ENCODE data around the gene HBQ1. TPM values are rescaled to one million over a fixed set of nuclear protein-coding genes. Genes with fewer than 3 reads are reported as not detected.
A peak's percentile ranks its signal among the peaks of the same experiment; 100 is the strongest.
"Not testable (repeated sequence)": the region's sequence is repeated elsewhere in the genome, so short reads cannot be mapped to it uniquely, and the experiment has no call there.

The HBQ1 gene
- total RNA-seq, 5 donors from 2014 or later (not counting 1 experiment from before 2014, with no cell fraction given), result not detected

DNA sequence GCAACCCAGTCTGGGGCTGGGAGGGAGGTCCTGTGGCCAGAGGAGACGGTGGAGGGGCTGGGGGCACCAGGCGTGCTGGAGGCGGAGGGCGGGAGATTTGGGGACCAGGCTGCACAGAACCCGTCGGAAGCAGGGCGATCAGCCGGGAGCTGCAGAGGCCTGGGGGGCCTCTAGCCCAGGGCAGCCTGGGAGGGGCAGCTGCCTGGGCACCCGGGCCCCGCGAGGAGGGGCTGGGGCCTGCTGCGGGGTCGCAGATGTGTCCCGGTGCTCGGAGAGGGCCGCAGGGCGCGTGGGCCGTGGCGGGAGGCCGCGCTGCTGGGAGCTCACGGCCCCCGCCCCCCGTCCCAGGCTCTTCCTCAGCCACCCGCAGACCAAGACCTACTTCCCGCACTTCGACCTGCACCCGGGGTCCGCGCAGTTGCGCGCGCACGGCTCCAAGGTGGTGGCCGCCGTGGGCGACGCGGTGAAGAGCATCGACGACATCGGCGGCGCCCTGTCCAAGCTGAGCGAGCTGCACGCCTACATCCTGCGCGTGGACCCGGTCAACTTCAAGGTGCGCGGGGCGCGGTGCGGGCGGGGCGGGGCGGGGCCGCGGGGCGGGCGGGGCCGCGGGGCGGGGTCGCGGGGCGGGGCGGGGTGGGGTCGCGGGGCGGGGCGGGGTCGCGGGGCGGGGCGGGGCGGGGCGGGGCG is 16.0 kb upstream of the HBQ1 start:
- H3K9me3 Mint-ChIP-seq; CTCF ChIA-PET; POLR2A ChIA-PET; H3K4me3 ChIP-seq (ENCODE audit: control insufficient read depth in 1 of 2, extremely low read depth in 1 of 2, low read length in 1 of 2); H3K36me3 ChIP-seq (ENCODE audit: control insufficient read depth in 2 of 2, extremely low read depth in 1 of 2, insufficient read depth in 1 of 2, low read length in 1 of 2); H3K9me3 ChIP-seq; H3K27ac ChIP-seq (ENCODE audit: low read length); H3K36me3 Mint-ChIP-seq; H3K4me3 Mint-ChIP-seq; DNase-seq; H3K27ac Mint-ChIP-seq: not testable (repeated sequence)
- H3K4me1 Mint-ChIP-seq, result peaks cover 0 to 17% (median 9%) of the 10 kb centered on the region in 3 donors
- no CpG with 5 or more reads among the region's 80 CpGs for WGBS (ENCODE audit: insufficient coverage)
- Histone ChIP-seq H3K27me3 (replicated peaks in 1 of 2; ENCODE audit: control insufficient read depth in 2 of 2, extremely low read depth in 1 of 2, insufficient read depth in 2 of 2, low read length in 1 of 2) (peaks cover 6 to 76% of the 10 kb centered on the region in 2 experiments), H3K4me1 (ENCODE audit: control insufficient read depth in 1 of 2, extremely low read depth in 1 of 2, insufficient read depth in 2 of 2, low read length in 2 of 2) (peaks cover 4 to 21% of the 10 kb centered on the region in 2 experiments)
- H3K27me3 Mint-ChIP-seq, result peaks cover 33 to 52% of the 10 kb centered on the region in 2 donors
- ATAC-seq (replicated peaks in 1 of 4), result peak in 3 of 4 experiments; percentile 13 to 40 (median 26)

DNA sequence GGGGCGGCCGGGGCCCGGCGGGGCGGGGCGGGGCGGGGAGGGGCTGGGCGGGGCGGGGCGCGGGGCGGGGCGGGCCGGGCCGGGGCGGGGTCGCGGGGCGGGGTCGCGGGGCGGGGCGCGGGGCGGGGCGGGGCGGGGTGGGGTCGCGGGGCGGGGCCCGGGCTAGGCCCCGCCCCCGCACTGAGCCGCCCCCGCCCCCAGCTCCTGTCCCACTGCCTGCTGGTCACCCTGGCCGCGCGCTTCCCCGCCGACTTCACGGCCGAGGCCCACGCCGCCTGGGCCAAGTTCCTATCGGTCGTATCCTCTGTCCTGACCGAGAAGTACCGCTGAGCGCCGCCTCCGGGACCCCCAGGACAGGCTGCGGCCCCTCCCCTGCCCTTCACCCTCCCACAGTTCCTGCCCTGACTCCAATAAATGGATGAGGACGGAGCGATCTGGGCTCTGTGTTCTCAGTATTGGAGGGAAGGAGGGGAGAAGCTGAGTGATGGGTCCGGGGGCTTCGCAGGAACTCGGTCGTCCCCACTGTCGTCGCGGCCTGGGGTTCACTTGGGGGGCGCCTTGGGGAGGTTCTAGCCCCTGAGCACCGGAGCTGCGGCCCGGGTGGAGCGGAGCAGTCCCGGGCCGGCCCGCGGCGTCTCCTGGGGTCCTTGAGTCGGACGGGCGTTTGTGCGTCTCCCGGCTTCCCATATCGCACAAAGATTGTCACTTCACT is 15.3 kb upstream of the HBQ1 start:
- Mint-ChIP-seq H3K4me3 (peak overlapping the region in 1 of 3 donors; percentile 65), H3K27ac (no peak overlapping the region), H3K9me3 (no peaks in the 10 kb centered on the region), H3K36me3 (no peaks in the 10 kb centered on the region), H3K27me3 (peaks cover 30 to 52% of the 10 kb centered on the region in 2 donors), H3K4me1 (peaks cover 0 to 17% (median 9%) of the 10 kb centered on the region in 3 donors)
- POLR2A ChIA-PET, result no interaction called here
- CTCF ChIA-PET, result no interaction called here
- Histone ChIP-seq H3K27ac (ENCODE audit: low read length) (no peak overlapping the region), H3K9me3 (no peaks in the 10 kb centered on the region), H3K4me3 (ENCODE audit: control insufficient read depth in 1 of 2, extremely low read depth in 1 of 2, low read length in 1 of 2) (peak overlapping the region in 1 of 2 donors; percentile 53), H3K36me3 (ENCODE audit: control insufficient read depth in 2 of 2, extremely low read depth in 1 of 2, insufficient read depth in 1 of 2, low read length in 1 of 2) (no peaks in the 10 kb centered on the region), H3K27me3 (replicated peaks in 1 of 2; ENCODE audit: control insufficient read depth in 2 of 2, extremely low read depth in 1 of 2, insufficient read depth in 2 of 2, low read length in 1 of 2) (peaks cover 6 to 75% of the 10 kb centered on the region in 2 experiments), H3K4me1 (ENCODE audit: control insufficient read depth in 1 of 2, extremely low read depth in 1 of 2, insufficient read depth in 2 of 2, low read length in 2 of 2) (peaks cover 4 to 21% of the 10 kb centered on the region in 2 experiments)
- ATAC-seq (replicated peaks in 1 of 4), result peak in 1 of 4 experiments; percentile 35
- DNase-seq, result no peak
- WGBS (ENCODE audit: insufficient coverage), result 10% methylated on average over 35 of the region's 77 CpGs

- 2% methylated on average over 71 of the region's 75 CpGs for WGBS (ENCODE audit: insufficient coverage)
- Mint-ChIP-seq H3K36me3 (no peaks in the 10 kb centered on the region), H3K9me3 (no peaks in the 10 kb centered on the region), H3K4me3 (peak within 1 kb of the TSS; percentile 28 to 65 (median 34)), H3K27me3 (peaks cover 36 to 58% of the 10 kb centered on the region in 2 donors), H3K4me1 (peaks cover 0 to 17% (median 9%) of the 10 kb centered on the region in 3 donors), H3K27ac (no peak within 1 kb of the TSS)
- ChIA-PET CTCF (interaction anchor here in 1 of 2 donors (0.5 kb wide), 1 partner anchor 422 kb away, joined by 4 read pairs; no protein-coding TSS in a partner anchor), POLR2A (interaction anchor here in 1 of 2 donors (0.6 kb wide), 1 partner anchor 78 kb away, joined by 4 read pairs; no protein-coding TSS in a partner anchor)
- Histone ChIP-seq H3K4me1 (ENCODE audit: control insufficient read depth in 1 of 2, extremely low read depth in 1 of 2, insufficient read depth in 2 of 2, low read length in 2 of 2) (peaks cover 4 to 21% of the 10 kb centered on the region in 2 experiments), H3K9me3 (no peaks in the 10 kb centered on the region), H3K27me3 (replicated peaks in 1 of 2; ENCODE audit: control insufficient read depth in 2 of 2, extremely low read depth in 1 of 2, insufficient read depth in 2 of 2, low read length in 1 of 2) (peaks cover 7 to 77% of the 10 kb centered on the region in 2 experiments), H3K36me3 (ENCODE audit: control insufficient read depth in 2 of 2, extremely low read depth in 1 of 2, insufficient read depth in 1 of 2, low read length in 1 of 2) (no peaks in the 10 kb centered on the region), H3K27ac (ENCODE audit: low read length) (no peak within 1 kb of the TSS), H3K4me3 (ENCODE audit: control insufficient read depth in 1 of 2, extremely low read depth in 1 of 2, low read length in 1 of 2) (peak within 1 kb of the TSS in 1 of 2 donors; percentile 53)
- peak in 3 of 35 experiments; percentile 9 to 29 (median 23) for DNase-seq
- peak; percentile 27 to 53 (median 40) for ATAC-seq (replicated peaks in 1 of 4)
Measured at GRCh38 chr16:165539-166374, 14.5 kb upstream of the HBQ1 start, which contains the start of gene HBM. Gene HBM, plus strand, starts transcription at chr16:165978. Its CDS starts 20 bp downstream, at chr16:165998.

- peak overlapping the region in 2 of 3 donors; percentile 54 to 65 for H3K4me3 Mint-ChIP-seq
- no peak overlapping the region for H3K4me3 ChIP-seq (ENCODE audit: control insufficient read depth in 1 of 2, extremely low read depth in 1 of 2, low read length in 1 of 2)
- H3K27me3 ChIP-seq (replicated peaks in 1 of 2; ENCODE audit: control insufficient read depth in 2 of 2, extremely low read depth in 1 of 2, insufficient read depth in 2 of 2, low read length in 1 of 2), result peaks cover 9 to 74% of the 10 kb centered on the region in 2 experiments
- WGBS (ENCODE audit: insufficient coverage), result 10% methylated on average over 39 of the region's 45 CpGs
- H3K27me3 Mint-ChIP-seq, result peaks cover 35 to 58% of the 10 kb centered on the region in 2 donors
- POLR2A ChIA-PET, result interaction anchor here in 1 of 2 donors (0.6 kb wide), 1 partner anchor 79 kb away, joined by 4 read pairs; no protein-coding TSS in a partner anchor
- H3K4me1 ChIP-seq (ENCODE audit: control insufficient read depth in 1 of 2, extremely low read depth in 1 of 2, insufficient read depth in 2 of 2, low read length in 2 of 2), result peaks cover 4 to 21% of the 10 kb centered on the region in 2 experiments
- H3K4me1 Mint-ChIP-seq, result peaks cover 0 to 19% (median 9%) of the 10 kb centered on the region in 3 donors
- no peak overlapping the region for H3K27ac ChIP-seq (ENCODE audit: low read length)
- ATAC-seq (replicated peaks in 1 of 4), result peak in 3 of 4 experiments; percentile 48 to 57 (median 48)
- H3K36me3 ChIP-seq (ENCODE audit: control insufficient read depth in 2 of 2, extremely low read depth in 1 of 2, insufficient read depth in 1 of 2, low read length in 1 of 2), result no peaks in the 10 kb centered on the region
- DNase-seq, result peak in 1 of 35 experiments; percentile 33
- H3K27ac Mint-ChIP-seq, result no peak overlapping the region
- no peaks in the 10 kb centered on the region for H3K36me3 Mint-ChIP-seq
- H3K9me3 Mint-ChIP-seq, result no peaks in the 10 kb centered on the region
- H3K9me3 ChIP-seq, result no peaks in the 10 kb centered on the region
- CTCF ChIA-PET, result interaction anchor here in 1 of 2 donors (0.5 kb wide), 1 partner anchor 421 kb away, joined by 4 read pairs; no protein-coding TSS in a partner anchor
Measured at GRCh38 chr16:166375-167121, 13.7 kb upstream of the HBQ1 start.

DNA sequence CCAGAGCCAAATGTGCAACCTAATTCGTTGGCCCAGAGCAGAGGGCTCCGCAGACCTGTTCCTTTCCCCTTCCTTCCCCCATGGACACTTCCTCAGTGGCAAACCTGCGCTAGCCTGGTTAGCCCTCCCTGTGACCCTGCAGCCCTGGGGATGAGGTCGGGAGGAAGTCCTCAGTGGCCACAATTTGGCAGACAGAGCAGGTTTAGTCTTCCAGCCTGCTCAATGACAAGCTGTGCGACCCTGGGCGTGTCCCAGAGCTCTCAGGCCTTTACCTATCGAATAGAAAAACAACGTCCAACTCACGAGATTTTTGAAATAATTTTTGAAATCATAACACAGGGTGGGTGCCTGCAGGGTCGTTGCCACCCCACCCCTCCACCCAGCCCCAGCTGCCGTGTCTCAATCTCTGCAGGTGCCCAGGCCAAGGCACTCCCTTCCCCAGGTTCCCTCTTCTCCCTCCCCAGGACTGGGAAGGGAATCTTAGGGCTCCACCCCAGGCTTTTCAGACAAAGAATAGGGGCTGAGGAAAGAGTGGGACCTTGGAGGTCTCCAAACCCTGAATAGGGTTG is 13.1 kb upstream of the HBQ1 start:
- DNase-seq (no peak), ATAC-seq (replicated peaks in 1 of 4) (no peak)
- Mint-ChIP-seq H3K4me1 (peaks cover 0 to 21% (median 9%) of the 10 kb centered on the region in 3 donors), H3K9me3 (no peaks in the 10 kb centered on the region), H3K27me3 (peaks cover 36 to 59% of the 10 kb centered on the region in 2 donors), H3K36me3 (no peaks in the 10 kb centered on the region), H3K27ac (no peak overlapping the region), H3K4me3 (peak overlapping the region in 2 of 3 donors; percentile 54 to 65)
- H3K9me3 ChIP-seq, result no peaks in the 10 kb centered on the region
- CTCF ChIA-PET, result no interaction called here
- H3K4me3 ChIP-seq (ENCODE audit: control insufficient read depth in 1 of 2, extremely low read depth in 1 of 2, low read length in 1 of 2), result no peak overlapping the region
- whole genome bisulfite sequencing (ENCODE audit: insufficient coverage), result 34% methylated on average over 9 of the region's 11 CpGs
- H3K27me3 ChIP-seq (replicated peaks in 1 of 2; ENCODE audit: control insufficient read depth in 2 of 2, extremely low read depth in 1 of 2, insufficient read depth in 2 of 2, low read length in 1 of 2), result peaks cover 9 to 74% of the 10 kb centered on the region in 2 experiments
- H3K4me1 ChIP-seq (ENCODE audit: control insufficient read depth in 1 of 2, extremely low read depth in 1 of 2, insufficient read depth in 2 of 2, low read length in 2 of 2), result peaks cover 4 to 21% of the 10 kb centered on the region in 2 experiments
- POLR2A ChIA-PET, result interaction anchor here in 1 of 2 donors (0.5 kb wide), 1 partner anchor 26 kb away, joined by 3 read pairs; no protein-coding TSS in a partner anchor
- no peak overlapping the region for H3K27ac ChIP-seq (ENCODE audit: low read length)
- no peaks in the 10 kb centered on the region for H3K36me3 ChIP-seq (ENCODE audit: control insufficient read depth in 2 of 2, extremely low read depth in 1 of 2, insufficient read depth in 1 of 2, low read length in 1 of 2)

Measured in T-cell (primary cell).